ENCODE data around the gene SMAD6. TPM values are rescaled to one million over a fixed set of nuclear protein-coding genes. Genes with fewer than 3 reads are reported as not detected.
A peak's percentile ranks its signal among the peaks of the same experiment; 100 is the strongest.

SMAD6 gene
- polyA plus RNA-seq, 1 donor: 7.5 TPM

DNA sequence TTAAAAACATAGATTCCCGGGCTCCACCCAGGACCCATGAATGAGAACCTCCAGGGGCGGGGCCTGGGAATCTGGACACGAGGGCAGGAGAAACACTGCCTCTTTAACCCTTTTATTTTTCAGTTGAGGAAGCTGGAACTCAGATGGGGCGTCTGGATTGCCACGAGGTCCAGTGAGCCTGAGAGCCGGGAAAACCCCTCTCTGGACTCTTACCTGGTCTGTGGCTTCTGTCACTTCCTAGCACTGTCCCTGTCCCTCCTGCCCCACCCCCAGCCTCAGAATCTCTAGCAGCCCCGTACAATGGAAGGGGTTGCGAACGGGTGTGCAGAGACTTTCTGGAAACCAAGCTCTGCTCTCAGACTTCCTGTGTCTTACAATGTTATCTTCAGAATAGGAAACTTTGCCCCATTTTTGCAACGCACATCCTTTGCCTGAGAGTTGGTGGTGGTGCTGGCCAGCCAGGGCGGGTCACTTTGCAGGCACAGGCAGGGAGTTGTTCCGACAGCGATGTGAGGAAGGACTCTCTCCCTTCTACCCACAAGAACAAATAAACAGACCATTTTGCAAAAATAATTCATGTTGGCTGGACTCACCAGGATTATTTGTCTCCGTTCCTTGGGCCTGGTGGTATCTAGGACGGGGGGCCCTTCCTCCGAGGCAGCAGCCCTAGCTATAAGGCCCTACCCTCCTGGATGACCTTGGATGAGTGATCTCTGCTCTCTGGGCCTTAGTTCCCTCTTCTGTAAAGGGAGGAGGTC is 59.1 kb downstream of the SMAD6 start:
- no peak for DNase-seq

DNA sequence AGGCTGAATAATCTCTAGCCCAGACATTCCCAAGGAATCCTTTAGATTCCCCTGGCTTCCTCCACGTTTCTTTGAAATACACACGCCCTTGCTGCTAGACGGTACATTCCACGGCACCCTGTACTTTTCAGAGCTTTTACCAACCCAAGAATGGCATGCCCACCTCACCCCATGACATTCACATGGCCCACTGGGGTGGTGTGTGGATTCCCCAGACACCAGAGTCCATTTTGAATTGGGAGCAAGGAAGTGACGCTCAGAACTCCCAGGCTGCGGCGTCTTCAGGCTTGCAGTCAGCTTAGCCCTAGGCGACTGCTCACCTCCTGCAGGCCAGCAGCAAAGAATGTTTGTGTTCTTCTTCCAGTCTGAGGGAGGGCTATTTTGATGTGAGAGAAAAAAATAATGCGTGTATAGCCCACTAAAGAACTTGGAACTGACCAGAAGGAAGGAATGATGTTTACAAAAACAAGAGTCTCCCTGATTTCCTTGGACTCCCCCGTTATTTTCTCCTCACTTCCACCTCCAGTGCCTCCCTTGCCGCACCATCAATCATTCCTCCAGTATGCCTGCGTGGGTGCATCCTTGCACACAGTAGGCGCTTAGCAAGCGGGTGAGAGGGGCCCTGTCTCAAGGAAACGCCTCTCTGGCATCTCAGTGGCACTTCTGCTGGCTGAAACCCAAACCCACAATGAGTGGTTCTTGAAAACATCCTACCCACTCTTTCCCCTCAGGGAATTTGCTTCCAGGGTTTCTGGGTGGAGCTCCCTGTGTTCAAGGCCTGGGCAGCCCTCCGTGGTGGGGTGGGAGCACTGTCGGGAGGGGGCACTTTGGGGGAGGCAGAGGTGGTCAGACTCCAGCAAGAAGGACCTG is 59.9 kb downstream of the SMAD6 start:
- no peak for DNase-seq

DNA sequence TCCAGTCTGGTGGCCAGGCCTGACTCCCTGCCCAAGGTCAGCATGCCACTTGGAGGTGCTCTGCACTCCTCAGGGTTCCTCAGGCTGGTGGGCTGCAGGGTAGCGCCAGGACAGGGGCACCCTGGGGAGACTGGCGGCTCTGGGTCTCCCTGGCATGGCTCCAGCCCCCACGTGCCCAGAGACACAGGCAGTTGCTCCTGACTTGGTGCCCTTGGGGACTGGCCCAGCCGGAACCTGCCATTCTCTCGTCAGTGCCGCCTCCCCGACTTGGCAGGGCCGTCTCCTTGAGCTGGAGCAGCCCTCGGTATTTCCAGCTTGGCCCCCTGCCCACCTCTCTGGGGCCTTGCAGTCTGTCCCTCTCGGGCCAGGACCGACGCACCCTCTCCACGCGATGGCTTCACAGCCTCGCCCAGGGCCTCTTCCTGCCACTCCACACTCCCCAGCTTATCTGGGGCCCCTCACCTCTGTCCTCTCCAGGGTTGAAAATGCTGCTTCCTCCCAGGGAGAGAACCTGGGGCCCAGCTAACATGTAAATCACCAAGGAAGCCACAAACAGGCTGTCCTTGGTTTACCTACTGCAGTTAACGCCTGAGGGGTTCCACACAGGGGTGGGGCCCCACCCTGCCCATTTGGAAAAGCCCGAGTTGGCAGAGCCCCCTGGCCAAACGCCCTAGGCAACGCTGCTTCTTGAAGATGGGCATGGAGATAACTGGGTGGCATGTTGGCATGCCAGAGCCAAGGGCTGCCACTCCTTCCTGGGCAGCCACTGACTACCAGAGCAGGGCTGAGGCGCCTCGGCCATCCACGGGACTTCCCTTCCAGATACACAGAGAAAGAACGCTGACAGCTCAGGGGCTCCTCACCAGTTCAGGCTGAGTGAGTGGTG is 61.4 kb downstream of the SMAD6 start:
- DNase-seq: no peak

DNA sequence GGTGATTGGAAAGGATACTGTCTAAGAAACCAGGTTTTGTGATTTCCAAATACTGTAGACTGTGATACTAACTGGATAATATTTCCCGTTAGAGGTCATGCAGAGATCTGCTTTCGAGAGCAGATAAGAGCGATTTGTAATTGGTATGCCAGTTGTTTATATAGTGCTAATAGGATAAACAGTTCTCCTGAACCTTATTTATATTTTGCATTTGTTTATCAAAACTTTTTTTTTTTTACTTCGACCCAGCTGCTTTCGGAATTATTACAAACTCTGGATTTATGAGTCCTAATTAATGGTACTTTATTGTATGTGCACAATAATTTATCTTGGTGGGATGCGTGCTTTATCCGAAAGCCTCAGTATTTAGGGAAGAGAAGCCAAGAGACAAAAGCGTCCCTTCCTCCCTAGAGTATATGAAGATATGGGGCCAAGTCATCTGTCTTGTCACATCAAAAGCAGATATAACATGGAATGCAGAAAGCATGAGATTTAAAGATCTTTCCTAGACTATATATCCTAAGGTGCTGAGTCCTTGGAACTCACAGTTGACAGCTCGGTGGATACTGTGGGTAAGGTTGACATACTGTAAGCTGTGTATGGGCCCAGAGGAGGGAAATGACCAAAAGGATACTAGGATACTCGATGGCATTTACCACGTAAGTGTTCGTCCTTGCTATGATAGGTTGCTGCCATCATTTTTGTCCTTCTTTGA is 62.2 kb downstream of the SMAD6 start:
- DNase-seq: no peak

DNA sequence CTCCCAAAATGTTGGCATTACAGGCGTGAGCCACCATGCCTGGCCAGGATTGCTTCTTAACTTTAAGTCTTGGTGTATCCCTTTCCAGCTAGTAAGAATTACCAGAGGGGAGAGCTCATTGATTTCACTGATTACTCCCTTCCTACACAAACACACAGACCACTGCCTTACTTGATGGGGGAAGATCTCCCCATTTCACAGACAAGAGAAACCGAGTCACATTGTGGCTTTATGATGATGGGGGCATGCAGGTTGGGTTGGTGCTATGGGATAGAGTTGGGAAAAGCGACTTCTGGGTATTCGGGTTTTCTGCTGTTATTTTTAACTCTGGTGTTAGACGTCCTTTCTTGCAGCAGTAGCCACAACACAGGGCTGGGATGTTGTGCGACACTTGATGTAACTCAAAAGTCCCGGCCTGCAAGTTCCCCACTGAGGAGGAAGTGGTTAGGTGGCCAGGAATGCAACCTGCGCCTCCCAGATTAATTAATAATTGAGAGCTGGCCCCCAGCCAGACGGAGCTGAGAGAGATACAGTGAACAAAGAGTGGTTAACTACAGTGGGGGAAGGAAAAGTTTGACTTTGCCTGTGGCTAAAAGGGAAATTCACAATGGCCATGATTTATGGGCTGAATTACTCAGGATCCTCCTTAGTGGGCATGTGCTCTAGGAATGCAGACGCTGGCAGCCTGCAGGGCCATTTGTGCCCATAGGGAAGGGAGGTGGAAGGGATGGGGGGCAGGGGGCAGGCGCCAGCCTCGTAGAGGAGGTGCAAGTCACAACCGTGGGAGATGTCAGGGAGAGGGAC is 63.6 kb downstream of the SMAD6 start:
- DNase-seq: no peak

DNA sequence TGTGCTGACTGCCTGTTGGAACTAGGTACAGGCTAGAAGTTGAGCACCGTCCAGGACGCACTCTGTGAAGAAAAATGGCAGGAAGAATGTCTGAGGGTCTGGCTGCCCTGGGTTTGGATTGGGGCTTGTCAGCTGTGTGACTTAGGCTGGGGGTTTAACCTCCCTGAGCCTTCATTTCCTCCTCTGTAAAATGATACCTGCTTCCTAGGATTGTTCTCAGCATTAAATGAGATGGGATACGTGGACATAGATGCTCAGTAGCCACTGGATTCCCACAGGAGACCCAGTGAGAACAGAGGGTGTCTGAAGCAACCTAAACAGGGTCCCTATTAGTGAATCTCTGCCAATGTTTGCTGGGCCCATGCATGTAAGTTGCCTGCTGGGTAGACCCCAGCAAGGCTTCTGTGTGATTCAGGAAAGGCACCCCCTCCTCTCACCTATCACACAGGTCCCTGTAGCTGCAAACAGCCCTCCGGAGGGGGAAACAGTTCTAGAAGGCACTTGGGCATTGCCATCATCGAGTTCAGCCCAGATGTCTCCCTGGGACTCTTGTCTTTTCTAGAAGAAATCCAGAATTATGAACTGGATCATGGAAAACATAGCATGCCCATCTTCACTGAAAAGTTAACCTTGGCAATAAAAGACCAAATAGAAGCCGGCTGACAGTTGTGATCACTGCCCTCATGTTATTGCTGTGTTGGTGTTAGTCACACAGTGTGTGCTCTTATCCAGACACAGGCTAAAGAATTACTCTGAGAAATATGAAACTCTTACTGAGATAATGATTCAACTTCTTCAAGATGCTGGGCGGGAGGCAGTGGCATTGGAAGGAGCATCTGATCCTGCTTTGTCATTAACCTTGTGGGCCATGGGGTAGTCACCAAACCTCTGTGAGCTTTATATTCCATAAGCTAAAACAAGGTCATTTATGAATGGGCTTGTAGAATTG is 64.5 kb downstream of the SMAD6 start:
- no peak for DNase-seq

DNA sequence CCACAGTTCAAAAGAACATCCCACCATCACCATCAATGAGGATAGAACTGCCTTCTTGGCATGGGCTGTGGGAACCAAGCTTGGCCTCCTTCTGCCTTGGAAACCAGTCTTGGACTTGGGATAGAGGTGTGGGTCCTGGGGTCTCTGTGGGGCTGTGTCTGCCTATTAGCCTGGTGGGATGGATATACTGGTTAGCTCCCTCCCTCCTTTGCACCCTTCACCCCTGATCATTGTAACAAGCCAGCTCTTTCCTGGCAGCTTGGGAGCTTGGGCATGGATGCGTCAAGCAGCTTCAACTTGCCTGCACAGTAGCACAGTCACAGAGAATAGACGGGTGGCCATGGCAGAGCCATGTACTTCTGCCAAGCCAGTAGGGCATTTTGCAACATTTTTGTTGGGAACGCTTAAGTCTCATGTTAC is 65.2 kb downstream of the SMAD6 start:
- no peak for DNase-seq

DNA sequence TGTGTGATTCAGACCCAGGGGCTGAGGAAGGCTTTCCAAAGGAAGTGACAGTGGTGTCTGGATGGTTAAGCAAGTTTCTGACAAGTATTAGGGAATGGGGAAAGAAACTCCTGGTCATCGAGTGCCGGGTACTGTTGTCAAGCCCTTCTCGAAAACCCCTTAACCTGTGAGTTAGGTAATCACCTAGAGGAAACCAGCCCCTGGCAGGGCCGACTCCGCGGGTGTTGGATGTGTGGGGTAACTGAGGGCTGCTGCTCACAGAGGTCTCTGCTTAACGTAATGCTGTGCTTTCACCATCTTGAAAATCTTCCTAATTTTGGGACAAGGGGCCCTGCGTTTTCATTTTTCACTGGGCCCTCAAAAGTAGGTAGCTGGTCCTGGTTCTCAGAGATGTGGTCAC is 67.0 kb downstream of the SMAD6 start:
- no peak for DNase-seq

DNA sequence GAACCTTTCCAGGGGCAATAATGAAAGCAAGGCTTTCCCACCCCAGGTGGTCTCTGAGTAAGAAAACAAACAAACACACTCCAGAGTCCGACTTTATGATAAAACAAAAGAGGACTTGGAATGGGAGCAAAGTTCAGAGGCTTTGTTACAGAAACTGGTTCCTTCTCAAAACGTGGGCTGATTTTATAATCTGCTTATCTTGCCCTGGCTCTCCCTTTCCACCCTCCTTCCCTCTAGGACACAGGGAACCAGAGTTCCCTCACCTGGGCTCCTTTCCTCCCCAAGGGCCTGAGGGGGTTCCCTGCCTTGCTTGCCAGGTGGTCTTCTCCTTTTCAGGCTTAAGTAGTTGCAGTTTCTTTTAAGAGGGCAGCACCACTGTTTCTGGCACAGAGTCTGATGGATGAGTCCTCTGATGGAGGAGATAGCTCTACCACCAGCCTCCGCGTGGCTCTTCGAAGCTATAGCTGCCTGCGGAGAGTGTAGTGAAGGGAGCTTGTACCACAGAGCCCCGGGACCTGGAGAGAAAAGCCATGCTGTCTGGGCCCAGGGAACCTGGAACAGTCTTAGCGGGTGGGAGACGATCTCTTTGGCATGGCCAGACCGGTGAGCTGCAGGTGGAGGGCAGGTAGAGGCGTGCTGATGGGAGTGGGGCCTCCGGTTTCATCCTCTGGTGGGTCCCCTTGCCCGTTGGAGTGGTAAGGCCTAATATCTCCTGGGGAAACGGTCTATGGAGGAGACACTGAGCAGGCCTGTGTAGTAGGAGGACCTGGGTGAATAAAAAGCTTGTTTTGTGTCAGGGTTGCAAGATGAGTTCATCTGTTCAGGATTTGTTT is 68.7 kb downstream of the SMAD6 start:
- no peak for DNase-seq

DNA sequence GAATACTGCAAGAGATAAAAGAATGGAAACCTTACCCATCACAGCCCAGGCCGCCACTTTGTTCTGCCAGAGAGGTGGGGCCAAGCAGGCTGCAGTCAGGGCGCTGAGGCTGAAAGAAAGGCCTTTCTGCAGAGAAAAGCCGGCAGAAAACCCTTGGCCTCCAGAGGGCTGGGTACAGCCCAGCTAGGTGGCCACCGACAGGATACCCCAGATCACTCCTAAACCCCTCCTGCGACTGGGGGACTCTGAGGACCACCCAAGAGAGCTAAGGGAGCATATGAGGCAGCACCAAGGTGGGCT is 69.3 kb downstream of the SMAD6 start:
- DNase-seq: no peak

DNA sequence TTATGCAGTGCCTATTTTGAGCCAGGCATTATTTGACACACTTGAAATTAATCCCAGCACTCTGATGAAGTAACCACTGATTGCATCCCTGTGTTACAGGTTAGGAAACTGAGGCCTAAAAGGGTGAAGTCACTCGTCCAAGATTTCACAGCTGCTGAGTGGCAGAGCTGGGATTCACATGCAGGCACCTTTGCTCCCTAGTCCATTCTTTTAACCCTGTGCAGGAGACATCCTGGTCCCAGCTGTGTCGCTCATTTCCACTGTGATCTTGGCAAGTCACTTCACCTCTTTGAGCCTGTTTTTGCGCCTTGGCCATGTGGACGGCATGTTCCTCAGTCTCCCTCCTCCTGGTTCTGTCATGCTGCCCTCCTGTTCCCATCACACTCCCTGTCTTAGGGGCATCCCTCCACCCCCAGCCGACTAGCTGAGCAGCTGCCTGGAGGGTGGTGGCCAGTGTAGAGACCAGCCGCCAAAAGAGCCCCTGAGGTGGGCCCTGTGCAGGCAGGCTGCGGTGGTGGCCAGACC is 70.6 kb downstream of the SMAD6 start:
- no peak for DNase-seq

DNA sequence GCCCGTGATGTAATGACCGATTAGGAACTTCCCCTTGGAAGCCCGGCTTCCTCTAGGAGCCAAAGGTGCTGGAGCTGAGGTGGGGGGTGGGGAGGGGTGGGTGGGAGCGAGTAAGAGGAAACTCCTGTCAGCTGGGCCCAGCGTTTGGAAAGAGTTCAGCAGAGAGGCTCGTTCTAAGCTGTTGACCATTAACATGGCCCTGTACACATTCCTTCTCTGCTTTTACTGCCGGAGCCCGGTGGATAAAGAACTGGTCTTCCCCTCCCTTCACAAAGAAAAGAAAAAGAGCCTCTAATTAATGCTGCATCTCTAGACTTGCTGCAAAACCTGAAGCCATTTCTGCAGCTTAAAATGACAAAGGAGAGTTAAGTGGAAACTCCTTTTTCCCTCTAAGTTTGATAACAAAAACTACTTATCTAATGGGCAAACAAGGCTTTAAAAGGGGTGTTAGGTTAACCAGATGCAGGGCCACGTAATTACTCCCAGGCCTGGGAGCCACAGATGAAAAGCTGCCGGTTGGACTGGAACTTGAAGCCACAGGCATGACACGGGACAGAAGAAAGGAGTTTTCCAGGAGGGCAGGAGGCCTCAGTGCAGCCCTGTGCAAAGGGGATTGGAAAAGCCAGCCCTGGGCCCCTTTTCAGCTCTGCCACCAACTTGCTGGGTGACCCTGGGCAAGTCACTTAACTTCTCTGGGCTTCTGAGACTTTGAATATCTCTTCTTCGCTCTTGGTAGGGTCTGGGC is 71.3 kb downstream of the SMAD6 start:
- DNase-seq: peak; percentile 76

DNA sequence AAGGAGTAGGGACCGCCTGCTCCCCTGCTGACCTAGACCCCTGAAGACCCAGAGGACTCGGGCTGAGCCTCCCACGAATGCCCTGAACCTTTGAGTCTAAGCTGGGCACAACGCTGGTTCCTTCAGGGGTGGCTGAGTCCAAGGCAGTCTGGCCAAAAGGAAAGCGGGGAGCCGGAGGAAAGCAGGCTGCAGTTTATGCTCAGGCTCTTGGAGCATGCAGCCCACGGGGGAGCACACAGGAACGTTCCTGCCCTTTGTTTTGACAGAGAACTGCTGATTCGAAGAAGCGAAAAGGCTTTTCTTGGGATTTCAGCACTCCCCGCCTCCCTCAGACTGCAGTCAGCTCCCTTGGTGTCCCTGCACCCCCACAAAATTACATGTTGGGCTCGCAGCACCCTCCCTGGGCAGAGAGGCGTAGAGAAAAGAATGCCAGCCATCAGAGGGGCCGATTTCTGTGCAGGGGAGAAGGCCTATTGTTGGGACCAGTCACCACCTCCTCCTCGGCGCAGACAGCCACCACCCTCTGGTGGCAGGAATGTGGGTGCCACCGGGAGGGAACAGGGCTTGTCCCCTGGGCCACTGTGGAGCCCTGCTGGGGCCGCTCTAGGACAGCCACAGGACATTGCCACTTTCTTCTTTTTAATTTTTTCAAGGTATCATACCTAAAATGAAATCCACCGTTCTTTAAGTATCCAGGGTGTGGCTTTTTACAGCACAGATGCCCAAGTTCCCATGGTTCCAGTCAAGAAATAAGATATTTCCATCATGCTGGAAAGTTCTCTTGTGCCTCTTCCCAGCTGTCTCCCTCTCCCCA is 72.2 kb downstream of the SMAD6 start:
- DNase-seq: peak; percentile 87

DNA sequence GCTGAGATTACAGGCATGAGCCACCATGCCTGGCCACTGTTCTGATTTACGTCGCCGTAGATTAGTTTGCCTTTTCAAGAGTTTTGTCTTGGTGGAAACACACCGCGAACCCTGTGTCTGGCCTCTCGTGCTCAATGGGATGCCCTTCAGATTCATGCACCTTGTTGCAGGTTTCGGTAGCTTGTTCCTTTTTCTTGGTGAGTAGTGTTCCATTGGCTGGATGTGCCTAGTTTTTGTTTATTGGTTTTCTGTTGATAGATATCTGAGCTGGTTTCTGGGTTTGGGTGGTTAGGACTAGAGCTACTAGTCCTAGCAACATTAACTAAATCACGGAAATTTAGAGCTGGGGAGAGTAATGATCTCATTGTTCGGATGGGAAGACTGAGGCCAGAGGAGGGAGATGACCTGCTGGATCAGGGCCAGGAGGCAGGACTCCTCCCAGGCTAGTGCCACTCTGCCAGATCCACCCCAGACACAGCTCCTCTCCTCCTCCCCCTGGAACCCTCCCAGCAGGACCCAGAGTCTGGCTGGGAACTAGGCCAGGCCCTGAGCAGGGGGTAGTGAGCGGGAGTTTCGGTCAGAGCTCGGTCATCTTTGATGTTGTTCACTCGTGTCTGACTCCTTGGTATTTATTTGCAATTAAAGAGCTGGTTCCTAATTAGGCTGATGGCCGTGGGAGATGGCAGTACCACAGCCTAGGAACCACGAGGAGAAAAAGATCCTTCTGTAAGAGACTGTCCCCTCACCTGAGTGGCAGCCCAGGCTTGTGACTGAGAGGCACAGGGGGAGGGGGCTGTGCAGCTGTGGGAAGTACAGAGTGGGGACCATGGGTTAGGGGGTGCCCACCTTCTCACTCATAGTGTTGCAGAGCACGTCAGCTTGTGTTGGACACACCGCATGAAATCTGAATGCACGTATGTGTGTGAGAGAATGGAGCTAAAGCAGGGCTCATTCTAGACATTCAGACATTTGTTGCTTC is 73.4 kb downstream of the SMAD6 start:
- DNase-seq: no peak

DNA sequence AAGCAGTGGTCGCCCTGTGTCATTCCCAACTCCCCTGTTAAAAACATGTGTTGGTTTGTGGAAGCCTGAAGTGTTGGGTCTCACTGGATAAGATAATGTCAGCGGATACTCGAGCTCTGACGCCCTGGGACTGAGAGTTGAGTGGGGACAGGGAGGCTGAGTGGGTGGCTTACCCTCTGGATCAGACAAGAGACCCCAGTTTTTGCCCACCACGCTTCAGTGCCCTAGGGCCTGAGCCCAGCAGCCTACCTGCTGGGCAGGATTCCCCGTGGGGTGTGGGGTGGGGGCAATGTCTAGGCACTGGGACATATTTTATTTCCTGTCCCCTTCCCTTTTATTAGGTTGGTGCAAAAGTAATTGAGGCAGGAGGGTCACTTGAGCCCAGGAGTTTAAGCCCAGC is 75.0 kb downstream of the SMAD6 start:
- DNase-seq: no peak
